Sigmoid colon (tissue), 7 donors: ENCODE results near the gene INSIG1. TPM values are rescaled to one million over a fixed set of nuclear protein-coding genes. Genes with fewer than 3 reads are reported as not detected.

Source experiments
- DNase-seq: peaks from one replicate; pipeline ENCODE4 v3.0.0-alpha.2; 2019
- H3K27ac ChIP-seq, 4 donors: fragments of 200-600 bp; sonication (generic); one replicate each; pipeline ENCODE4 v1.5.1; 2016 to 2019; ENCODE audit warnings: mild to moderate bottlenecking in 1 of 4
- H3K27me3 ChIP-seq, 3 donors: fragments of 200-600 bp; sonication (generic); one replicate each; pipeline ENCODE4 v1.5.1; 2019; ENCODE audit warnings: mild to moderate bottlenecking in 1 of 3
- H3K36me3 ChIP-seq, 4 donors: fragments of 200-600 bp; sonication (generic); one replicate each; pipeline ENCODE4 v1.5.1; 2016 to 2019
- H3K4me1 ChIP-seq, 4 donors: fragments of 200-600 bp; sonication (generic); one replicate each; pipeline ENCODE4 v1.5.1; 2017 to 2019
- H3K4me3 ChIP-seq, 4 donors: fragments of 200-600 bp; sonication (generic); one replicate each; pipeline ENCODE4 v1.5.1; 2017 to 2019; ENCODE audit warnings: mild to moderate bottlenecking in 2 of 4, moderate library complexity in 1 of 4
- H3K9me3 ChIP-seq, 4 donors: fragments of 200-600 bp in 3 of 4; sonication (generic) in 3 of 4; one replicate each; pipeline versions ENCODE4 v1.5.1 to v1.6.1; 2013 to 2019
- EP300 ChIP-seq, 4 donors: sonication (generic); formaldehyde crosslinking; IDR thresholded peaks; one replicate each; pipeline ENCODE4 v1.6.1; 2017; ENCODE audit warnings: antibody characterized with exemption in 4 of 4
- POLR2A ChIP-seq, 2 donors: fragments of 450-650 bp; IDR thresholded peaks; one replicate each; pipeline ENCODE4 v1.6.1; 2016; ENCODE audit warnings: antibody characterized with exemption in 2 of 2, mild to moderate bottlenecking in 2 of 2, moderate library complexity in 2 of 2
- POLR2AphosphoS5 ChIP-seq, 4 donors: sonication (generic); formaldehyde crosslinking; IDR thresholded peaks; one replicate each; pipeline ENCODE4 v1.6.1; 2017; ENCODE audit warnings: antibody characterized with exemption in 4 of 4
- WGBS, 2 donors: extraction: QIAGEN DNeasy Blood & Tissue Kit; methylation state at CpG; one replicate each; pipeline ENCODE4 v1.1.7; 2013; 5-methylcytosine and 5-hydroxymethylcytosine counted together
- intact Hi-C: fragments of 100-400 bp; cut with DNase I; formaldehyde crosslinking; loops from one replicate; pipeline ENCODE4 v1.15.1; 2023
- polyA plus RNA-seq, 3 donors: library from polyadenylated mRNA; stranded (reverse); fragments of 200-250 nt; gene quantifications; one replicate each; pipeline ENCODE4 v1.2.3, GENCODE V29; 2013
- total RNA-seq, 4 donors: library from RNA; depleted of rRNA; stranded (reverse); fragments of >200 nt; gene quantifications; one replicate each; pipeline ENCODE4 v1.1.0, GENCODE V29; 2016
- TF ChIP-seq, protein P1 (sequence below), 4 experiments: fragments of 450-650 bp in 3 of 4; fragments of 200-600 bp in 1 of 4; IDR thresholded peaks; one replicate each; pipeline ENCODE4 v1.5.1; 2016 to 2019; ENCODE audit warnings: antibody characterized with exemption in 4 of 4, mild to moderate bottlenecking in 3 of 4, moderate library complexity in 2 of 4
- donor health status: healthy with polysubstance abuse.
- donor health status: Bipolar disorder and iron deficiency.
- donor health status: healthy.

Gene INSIG1
- total and polyA plus RNA-seq, 7 donors = 22.2 to 102 (median 39.1) TPM

DNA sequence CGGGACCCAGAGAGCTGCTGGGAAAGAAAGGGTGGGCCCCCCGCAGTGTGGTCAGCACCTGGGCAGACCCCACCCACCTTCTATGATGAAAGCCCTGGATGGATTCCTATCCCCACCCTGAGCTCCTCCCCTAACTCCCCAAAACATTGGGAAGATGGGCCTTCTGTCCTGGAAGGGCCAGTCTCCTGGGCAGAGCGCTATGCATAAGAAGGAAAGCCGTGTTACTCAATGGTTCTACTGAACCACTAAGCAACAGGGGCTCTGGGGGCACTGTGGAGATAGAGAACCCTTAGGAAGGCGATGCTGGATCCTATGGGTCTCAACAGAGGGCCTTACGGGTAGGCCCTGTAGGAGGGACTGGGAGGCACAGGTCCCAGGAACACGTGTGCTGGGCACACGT lies 30.7 kb upstream of the INSIG1 start:
- peaks cover 0 to 12% (median 0%) of the 10 kb centered on the region in 3 donors for H3K27me3 ChIP-seq
- H3K4me1 ChIP-seq = no peaks in the 10 kb centered on the region
- intact Hi-C loops = no loop called here
- H3K36me3 ChIP-seq = no peaks in the 10 kb centered on the region
- no peaks in the 10 kb centered on the region for H3K9me3 ChIP-seq
- H3K4me3 ChIP-seq = no peak overlapping the region
- DNase-seq = no peak
- TF ChIP-seq POLR2AphosphoS5 (IDR thresholded peaks at IDR 0.05) (no peak), EP300 (IDR thresholded peaks at IDR 0.05) (no peak), POLR2A (IDR thresholded peaks at IDR 0.05) (no peak)
- TF ChIP-seq, protein P1, sequence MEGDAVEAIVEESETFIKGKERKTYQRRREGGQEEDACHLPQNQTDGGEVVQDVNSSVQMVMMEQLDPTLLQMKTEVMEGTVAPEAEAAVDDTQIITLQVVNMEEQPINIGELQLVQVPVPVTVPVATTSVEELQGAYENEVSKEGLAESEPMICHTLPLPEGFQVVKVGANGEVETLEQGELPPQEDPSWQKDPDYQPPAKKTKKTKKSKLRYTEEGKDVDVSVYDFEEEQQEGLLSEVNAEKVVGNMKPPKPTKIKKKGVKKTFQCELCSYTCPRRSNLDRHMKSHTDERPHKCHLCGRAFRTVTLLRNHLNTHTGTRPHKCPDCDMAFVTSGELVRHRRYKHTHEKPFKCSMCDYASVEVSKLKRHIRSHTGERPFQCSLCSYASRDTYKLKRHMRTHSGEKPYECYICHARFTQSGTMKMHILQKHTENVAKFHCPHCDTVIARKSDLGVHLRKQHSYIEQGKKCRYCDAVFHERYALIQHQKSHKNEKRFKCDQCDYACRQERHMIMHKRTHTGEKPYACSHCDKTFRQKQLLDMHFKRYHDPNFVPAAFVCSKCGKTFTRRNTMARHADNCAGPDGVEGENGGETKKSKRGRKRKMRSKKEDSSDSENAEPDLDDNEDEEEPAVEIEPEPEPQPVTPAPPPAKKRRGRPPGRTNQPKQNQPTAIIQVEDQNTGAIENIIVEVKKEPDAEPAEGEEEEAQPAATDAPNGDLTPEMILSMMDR (IDR thresholded peaks at IDR 0.05) = no peak
- WGBS, 2 donors = 92 to 94% methylated on average over 8 of the region's 8 CpGs
- no peak overlapping the region for H3K27ac ChIP-seq

DNA sequence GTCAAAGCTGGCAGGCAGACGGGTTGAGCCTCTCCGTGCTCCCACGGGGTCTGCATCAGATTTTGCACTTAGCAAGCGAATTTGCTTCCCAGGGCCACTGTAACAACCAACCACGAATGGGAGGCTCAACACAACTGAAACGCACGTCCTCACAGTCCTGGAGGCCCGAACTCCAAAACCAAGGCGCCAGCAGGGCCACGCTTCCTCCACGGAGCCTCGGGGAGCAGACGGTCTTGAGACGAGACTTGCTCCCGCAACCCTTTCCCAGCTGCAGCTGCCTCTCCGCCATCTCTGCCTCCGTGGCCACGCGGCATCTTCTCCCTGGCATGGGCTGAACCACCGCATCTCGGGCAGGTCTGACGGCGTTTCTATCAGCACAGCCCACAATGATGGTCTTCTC lies 30.2 kb upstream of the INSIG1 start:
- Histone ChIP-seq H3K9me3 (no peaks in the 10 kb centered on the region), H3K4me3 (no peak overlapping the region), H3K36me3 (no peaks in the 10 kb centered on the region), H3K27ac (no peak overlapping the region), H3K27me3 (peaks cover 0 to 12% (median 0%) of the 10 kb centered on the region in 3 donors), H3K4me1 (no peaks in the 10 kb centered on the region)
- no peak for DNase-seq
- TF ChIP-seq EP300 (IDR thresholded peaks at IDR 0.05) (no peak), POLR2A (IDR thresholded peaks at IDR 0.05) (no peak), POLR2AphosphoS5 (IDR thresholded peaks at IDR 0.05) (no peak)
- TF ChIP-seq, protein P1 (IDR thresholded peaks at IDR 0.05) = no peak
- intact Hi-C loops = no loop called here
- WGBS, 2 donors = 92% methylated on average over 23 of the region's 23 CpGs

- 95% methylated on average over 12 of the region's 12 CpGs for WGBS, 2 donors
- no peak overlapping the region for H3K27ac ChIP-seq
- no peaks in the 10 kb centered on the region for H3K9me3 ChIP-seq
- no peak overlapping the region for H3K4me3 ChIP-seq
- TF ChIP-seq, protein P1 (IDR thresholded peaks at IDR 0.05) = no peak
- no peak for TF ChIP-seq EP300 (IDR thresholded peaks at IDR 0.05)
- no peak for TF ChIP-seq POLR2AphosphoS5 (IDR thresholded peaks at IDR 0.05)
- TF ChIP-seq POLR2A (IDR thresholded peaks at IDR 0.05) = no peak
- H3K36me3 ChIP-seq = no peaks in the 10 kb centered on the region
- no peak for DNase-seq
- H3K4me1 ChIP-seq = no peaks in the 10 kb centered on the region
- intact Hi-C loops = no loop called here
- peaks cover 0 to 10% (median 0%) of the 10 kb centered on the region in 3 donors for H3K27me3 ChIP-seq
Measured at GRCh38 chr7:155268211-155268610, 29.5 kb upstream of the INSIG1 start.

DNA sequence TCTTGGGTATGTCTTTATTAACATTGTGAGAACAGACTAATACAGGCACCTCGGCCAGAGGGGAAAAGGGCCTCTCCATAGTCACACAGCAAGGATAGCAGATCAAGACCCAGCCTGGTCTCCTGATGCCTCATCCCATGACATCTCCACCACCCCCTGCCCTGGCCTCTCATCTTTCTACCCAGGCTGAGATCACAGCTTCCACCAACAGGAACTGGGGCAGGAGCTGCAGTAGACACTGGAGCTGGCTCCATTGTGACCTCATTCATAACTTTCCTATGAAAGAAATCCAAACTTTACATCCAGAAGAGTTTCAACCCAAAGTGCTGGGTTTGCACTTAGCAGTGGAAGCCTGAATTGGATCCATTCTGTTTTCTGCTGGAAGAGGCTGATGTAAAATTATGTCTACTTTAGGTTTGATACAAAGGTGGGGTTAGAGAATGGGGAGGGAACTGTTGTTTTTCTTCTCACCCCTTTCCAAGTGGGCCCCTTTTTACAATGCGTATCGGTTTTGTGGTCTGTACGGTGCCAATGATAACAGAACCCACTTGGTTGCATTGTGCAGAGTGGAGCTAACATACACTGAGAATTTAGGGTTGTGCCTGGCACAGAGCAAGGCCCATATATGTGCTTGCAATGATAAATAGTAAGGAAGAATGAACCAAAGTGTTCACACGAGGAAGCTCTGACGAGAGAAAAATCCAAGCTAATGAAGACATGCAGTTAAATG lies 28.6 kb upstream of the INSIG1 start:
- H3K4me1 ChIP-seq = no peaks in the 10 kb centered on the region
- no peaks in the 10 kb centered on the region for H3K9me3 ChIP-seq
- H3K27ac ChIP-seq = no peak overlapping the region
- no peak for DNase-seq
- H3K27me3 ChIP-seq = peaks cover 0 to 3% (median 0%) of the 10 kb centered on the region in 3 donors
- H3K36me3 ChIP-seq = no peaks in the 10 kb centered on the region
- H3K4me3 ChIP-seq = no peak overlapping the region
- intact Hi-C loops = no loop called here
- no peak for TF ChIP-seq EP300 (IDR thresholded peaks at IDR 0.05)
- TF ChIP-seq, protein P1 (IDR thresholded peaks at IDR 0.05) = no peak
- TF ChIP-seq POLR2AphosphoS5 (IDR thresholded peaks at IDR 0.05) = no peak
- TF ChIP-seq POLR2A (IDR thresholded peaks at IDR 0.05) = no peak
- 79 to 86% methylated on average over 6 of the region's 6 CpGs for WGBS, 2 donors
